Nephron (organoid): ENCODE results near the gene FSTL1.

ENCODE experiments used
- H3K27ac Mint-ChIP-seq, 3 experiments: 2 replicates each; pipeline ENCODE4 v1.8.0; 2020; ENCODE audit warnings: mixed read lengths in 3 of 3, mild to moderate bottlenecking in 2 of 3, moderate library complexity in 1 of 3
- H3K27me3 Mint-ChIP-seq: 2 replicates; pipeline ENCODE4 v1.8.0; 2021; ENCODE audit warnings: low read depth, mild to moderate bottlenecking, moderate library complexity, mixed read lengths
- H3K36me3 Mint-ChIP-seq: 2 replicates; pipeline ENCODE4 v1.8.0; 2020; ENCODE audit warnings: low read depth, mixed read lengths
- H3K4me1 Mint-ChIP-seq: 2 replicates; pipeline ENCODE4 v1.8.0; 2020; ENCODE audit warnings: mixed read lengths
- H3K4me3 Mint-ChIP-seq, 3 experiments: 2 replicates each; pipeline ENCODE4 v1.8.0; 2020; ENCODE audit warnings: mild to moderate bottlenecking in 3 of 3, mixed read lengths in 3 of 3, moderate library complexity in 2 of 3
- H3K9me3 Mint-ChIP-seq: 2 replicates; pipeline ENCODE4 v1.8.0; 2020; ENCODE audit warnings: mixed read lengths
- CTCF ChIP-seq, 3 experiments: fragments of 200-600 bp; sonication (generic); IDR thresholded peaks; one replicate each; pipeline ENCODE4 v1.5.0; 2021; ENCODE audit warnings: antibody characterized with exemption in 3 of 3; ENCODE audit not compliant: unreplicated experiment in 3 of 3

Gene FSTL1

DNA sequence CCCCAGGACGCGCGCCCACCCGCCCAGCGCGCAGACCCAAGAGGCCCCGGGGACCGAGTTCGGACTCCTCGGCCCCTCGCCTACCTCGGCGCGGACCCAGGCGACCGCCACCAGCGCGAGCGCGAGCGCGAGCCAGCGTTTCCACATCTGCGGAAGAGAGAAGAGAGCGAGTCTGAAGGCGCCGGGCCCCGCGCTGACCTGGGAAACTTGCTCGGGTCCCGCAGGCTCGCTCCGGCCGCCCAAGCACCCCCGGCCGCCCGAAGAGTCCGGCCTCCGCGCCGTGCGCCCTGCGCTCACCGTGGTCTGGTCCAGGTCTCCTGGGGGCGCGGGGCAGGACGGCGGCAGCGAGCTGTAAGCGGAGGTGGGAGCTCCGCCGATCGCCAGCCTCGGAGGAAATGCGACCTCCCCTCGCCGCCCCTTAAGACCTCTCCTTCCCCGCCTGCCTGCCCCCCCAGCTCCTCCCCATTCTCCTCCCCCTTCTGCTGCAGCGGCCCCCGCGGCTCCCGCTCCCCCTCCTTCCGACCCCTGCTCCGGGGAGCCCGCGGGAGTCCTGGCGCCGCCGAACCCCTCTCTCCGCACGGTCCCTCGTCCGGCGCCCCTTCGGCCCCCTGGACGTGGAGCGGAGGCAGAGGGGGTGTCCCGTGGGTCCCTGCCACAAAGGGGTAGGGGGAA is at the start of gene FSTL1:
FSTL1 (minus strand) TSS at position 393 of the 672 bp plus-strand sequence; CDS start at position 147, 246 bp downstream.
- peak within 1 kb of the TSS; percentile 93 to 94 (median 94) for H3K27ac Mint-ChIP-seq
- H3K36me3 Mint-ChIP-seq: peaks cover 18% of the 10 kb centered on the region
- peaks cover 37% of the 10 kb centered on the region for H3K4me1 Mint-ChIP-seq
- TF ChIP-seq CTCF (IDR thresholded peaks at IDR 0.05; ENCODE audit: unreplicated experiment in 3 of 3): no peak
- no peaks in the 10 kb centered on the region for H3K27me3 Mint-ChIP-seq
- peak within 1 kb of the TSS; percentile 90 to 93 (median 93) for H3K4me3 Mint-ChIP-seq
- H3K9me3 Mint-ChIP-seq: no peaks in the 10 kb centered on the region

GRCh38 chr3:120498556-120499346 is 48.0 kb upstream of the FSTL1 start:
- Mint-ChIP-seq H3K36me3 (no peaks in the 10 kb centered on the region), H3K4me1 (peaks cover 36% of the 10 kb centered on the region), H3K4me3 (peak overlapping the region in 2 of 3 experiments; percentile 10 to 11), H3K9me3 (peaks cover 5% of the 10 kb centered on the region), H3K27me3 (no peaks in the 10 kb centered on the region), H3K27ac (peak overlapping the region; percentile 94 to 96 (median 94))
- no peak for TF ChIP-seq CTCF (IDR thresholded peaks at IDR 0.05; ENCODE audit: unreplicated experiment in 3 of 3)

DNA sequence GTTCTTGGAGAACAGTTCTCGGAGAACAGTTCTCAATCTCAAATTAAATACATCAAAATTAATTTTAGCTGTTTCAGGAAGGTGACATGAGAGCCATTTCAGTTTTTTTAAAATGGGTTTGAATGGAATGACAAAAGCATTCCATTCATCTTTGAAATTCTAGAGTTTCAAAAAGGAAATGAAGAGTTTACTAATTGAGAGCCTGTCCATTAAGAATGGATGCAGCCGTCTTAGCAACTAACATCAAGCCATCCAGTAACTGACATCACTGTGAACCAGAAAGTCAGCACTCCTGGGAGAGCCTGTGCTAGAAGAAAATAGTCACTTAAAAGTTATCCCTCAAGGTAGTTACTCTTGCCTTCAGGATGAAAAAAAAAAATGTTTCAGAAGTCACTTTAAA is 47.0 kb upstream of the FSTL1 start:
- no peak overlapping the region for H3K4me3 Mint-ChIP-seq
- peaks cover under 1% of the 10 kb centered on the region for H3K27me3 Mint-ChIP-seq
- peak overlapping the region; percentile 90 to 93 (median 92) for H3K27ac Mint-ChIP-seq
- H3K36me3 Mint-ChIP-seq: no peaks in the 10 kb centered on the region
- peaks cover 36% of the 10 kb centered on the region for H3K4me1 Mint-ChIP-seq
- peaks cover 5% of the 10 kb centered on the region for H3K9me3 Mint-ChIP-seq
- no peak for TF ChIP-seq CTCF (IDR thresholded peaks at IDR 0.05; ENCODE audit: unreplicated experiment in 3 of 3)

DNA sequence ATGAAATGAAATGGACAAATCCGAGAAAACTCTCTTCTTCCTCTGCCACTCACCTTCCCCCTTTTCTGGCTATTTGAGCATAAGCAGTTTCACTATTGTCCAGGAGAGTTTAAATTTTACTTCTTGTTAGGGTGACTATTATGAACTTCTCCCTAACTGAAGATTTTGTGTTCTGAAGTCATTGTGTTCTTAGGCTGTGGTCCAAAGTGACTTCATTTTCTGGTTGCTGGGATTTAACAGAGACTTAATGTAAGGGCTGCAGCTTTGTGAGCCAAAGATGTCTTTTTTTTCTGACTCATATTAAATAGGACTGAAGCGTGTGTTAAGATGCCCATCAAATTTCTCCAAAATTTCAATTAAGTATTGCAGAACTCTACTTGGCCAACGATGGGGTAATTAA is 46.5 kb upstream of the FSTL1 start:
- no peak for TF ChIP-seq CTCF (IDR thresholded peaks at IDR 0.05; ENCODE audit: unreplicated experiment in 3 of 3)

DNA sequence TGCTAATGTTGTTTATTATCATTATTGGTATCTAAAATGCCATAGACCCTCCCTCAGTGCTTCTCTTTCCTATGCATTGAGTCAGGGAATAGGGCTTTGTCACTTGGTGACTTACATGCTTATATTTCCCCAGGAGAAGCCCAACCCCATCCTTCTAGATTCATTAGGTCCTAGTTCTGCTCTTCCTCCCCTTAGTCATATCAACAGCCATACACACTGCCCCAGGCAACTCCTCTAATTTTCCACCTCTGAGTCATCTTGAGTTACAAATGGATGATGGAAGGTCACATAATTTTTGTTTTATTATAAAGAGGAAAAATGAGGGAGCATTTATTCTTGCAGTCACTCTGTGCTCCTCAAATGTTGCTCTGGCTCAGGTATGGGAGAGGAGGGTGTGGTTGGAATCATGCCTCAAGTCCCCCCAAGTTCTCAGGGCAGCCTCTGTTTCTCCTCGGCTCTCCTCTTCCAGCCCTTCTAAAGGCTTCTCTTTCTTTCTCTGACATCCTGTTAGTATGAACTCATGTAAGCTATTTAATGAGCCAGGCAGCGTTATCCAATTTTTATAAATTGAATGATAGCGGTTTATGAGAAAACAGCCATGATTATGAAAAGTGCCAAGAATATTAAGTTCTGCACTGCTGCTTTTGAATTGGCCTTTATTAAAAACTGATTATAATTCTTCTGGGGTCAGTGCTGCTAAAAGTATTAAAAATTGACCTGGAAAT is 45.6 kb upstream of the FSTL1 start:
- Mint-ChIP-seq H3K4me1 (peaks cover 36% of the 10 kb centered on the region), H3K4me3 (no peak overlapping the region), H3K27me3 (peaks cover 3% of the 10 kb centered on the region), H3K9me3 (peaks cover 5% of the 10 kb centered on the region), H3K36me3 (no peaks in the 10 kb centered on the region), H3K27ac (peak overlapping the region in 2 of 3 experiments; percentile 90 to 93)
- no peak for TF ChIP-seq CTCF (IDR thresholded peaks at IDR 0.05; ENCODE audit: unreplicated experiment in 3 of 3)

More for the DNA sequence above, 46.5 kb upstream of the FSTL1 start:
- peaks cover 5% of the 10 kb centered on the region for H3K9me3 Mint-ChIP-seq
- peaks cover 3% of the 10 kb centered on the region for H3K27me3 Mint-ChIP-seq
- peak overlapping the region in 2 of 3 experiments; percentile 6 to 42 for H3K4me3 Mint-ChIP-seq
- peak overlapping the region; percentile 90 to 93 (median 92) for H3K27ac Mint-ChIP-seq
- H3K4me1 Mint-ChIP-seq: peaks cover 36% of the 10 kb centered on the region
- H3K36me3 Mint-ChIP-seq: no peaks in the 10 kb centered on the region
